Duodenal mucosa (tissue), 2 donors: ENCODE results near the gene ZNF443.
"Not testable (repeated sequence)": the region's sequence is repeated elsewhere in the genome, so short reads cannot be mapped to it uniquely, and the experiment has no call there.

Experiments used
- H3K27ac ChIP-seq: one replicate; pipeline ENCODE4 v1.7.0; 2013; ENCODE audit warnings: low read depth, low read length
- H3K27me3 ChIP-seq, 2 donors: one replicate each; pipeline ENCODE4 v1.7.0; 2013; ENCODE audit warnings: low read length in 2 of 2, control low read depth in 1 of 2; ENCODE audit not compliant: insufficient read depth in 2 of 2, control insufficient read depth in 1 of 2
- H3K36me3 ChIP-seq, 2 donors: one replicate each; pipeline ENCODE4 v1.7.0; 2013; ENCODE audit warnings: low read length in 2 of 2, control low read depth in 1 of 2; ENCODE audit not compliant: insufficient read depth in 2 of 2, control insufficient read depth in 1 of 2
- H3K4me1 ChIP-seq, 2 donors: one replicate each; pipeline ENCODE4 v1.7.0; 2013; ENCODE audit warnings: low read length in 2 of 2, control low read depth in 1 of 2; ENCODE audit not compliant: insufficient read depth in 2 of 2, control insufficient read depth in 1 of 2
- H3K4me3 ChIP-seq, 2 donors: one replicate each; pipeline ENCODE4 v1.7.0; 2013; ENCODE audit warnings: low read length in 2 of 2, low read depth in 1 of 2
- H3K9ac ChIP-seq, 2 donors: one replicate each; pipeline ENCODE4 v1.7.0; 2013; ENCODE audit warnings: low read length in 2 of 2, low read depth in 1 of 2
- H3K9me3 ChIP-seq, 2 donors: one replicate each; pipeline ENCODE4 v1.7.0; 2013; ENCODE audit warnings: low read length in 2 of 2, control low read depth in 1 of 2; ENCODE audit not compliant: control insufficient read depth in 1 of 2

The ZNF443 gene

GRCh38 chr19:12425236-12425887 lies 15.5 kb downstream of the ZNF443 start:
- peaks cover 4 to 13% of the 10 kb centered on the region in 2 donors for H3K36me3 ChIP-seq
- H3K27ac ChIP-seq, result no peak overlapping the region
- H3K4me3 ChIP-seq, result no peak overlapping the region
- H3K4me1 ChIP-seq, result no peaks in the 10 kb centered on the region
- no peaks in the 10 kb centered on the region for H3K27me3 ChIP-seq
- peaks cover 17 to 21% of the 10 kb centered on the region in 2 donors for H3K9me3 ChIP-seq
- H3K9ac ChIP-seq, result no peak overlapping the region

- H3K4me1 ChIP-seq, H3K4me3 ChIP-seq, H3K27ac ChIP-seq, H3K9me3 ChIP-seq, H3K36me3 ChIP-seq, H3K27me3 ChIP-seq, H3K9ac ChIP-seq: not testable (repeated sequence)
These were observed 23.5 kb downstream of the ZNF443 start for GRCh38 chr19:12417273-12417672.

GRCh38 chr19:12411893-12412292 lies 28.9 kb downstream of the ZNF443 start:
- Histone ChIP-seq H3K27ac (no peak overlapping the region), H3K27me3 (no peaks in the 10 kb centered on the region), H3K4me1 (no peaks in the 10 kb centered on the region), H3K4me3 (no peak overlapping the region), H3K9ac (no peak overlapping the region), H3K36me3 (no peaks in the 10 kb centered on the region), H3K9me3 (peaks cover 0 to 5% of the 10 kb centered on the region in 2 donors)

- no peaks in the 10 kb centered on the region for H3K9me3 ChIP-seq
- H3K4me3 ChIP-seq, result peak within 1 kb of the TSS; percentile 78 to 84
- H3K9ac ChIP-seq, result peak within 1 kb of the TSS; percentile 51 to 76
- H3K27me3 ChIP-seq, result no peaks in the 10 kb centered on the region
- H3K4me1 ChIP-seq, result no peaks in the 10 kb centered on the region
- no peaks in the 10 kb centered on the region for H3K36me3 ChIP-seq
- peak within 1 kb of the TSS; percentile 66 for H3K27ac ChIP-seq
These were observed 40.0 kb downstream of the ZNF443 start, which contains the start of gene ZNF799 for GRCh38 chr19:12400633-12401502. ZNF799 (minus strand) TSS chr19:12401271; CDS start chr19:12401070, 201 bp downstream.

- H3K9ac ChIP-seq, result peak overlapping the region; percentile 51 to 76
- peak overlapping the region; percentile 66 for H3K27ac ChIP-seq
- H3K4me1 ChIP-seq, H3K36me3 ChIP-seq, H3K27me3 ChIP-seq, H3K9me3 ChIP-seq: not testable (repeated sequence)
- H3K4me3 ChIP-seq, result peak overlapping the region; percentile 78 to 84
These were observed 40.8 kb downstream of the ZNF443 start for GRCh38 chr19:12399901-12400632.

- peaks cover 22 to 26% of the 10 kb centered on the region in 2 donors for H3K9me3 ChIP-seq
- H3K4me1 ChIP-seq, H3K27ac ChIP-seq, H3K27me3 ChIP-seq, H3K9ac ChIP-seq, H3K4me3 ChIP-seq: not testable (repeated sequence)
- peaks cover 9 to 39% of the 10 kb centered on the region in 2 donors for H3K36me3 ChIP-seq
These were observed 49.7 kb downstream of the ZNF443 start for GRCh38 chr19:12391148-12391547.

- H3K4me3 ChIP-seq, result not testable (repeated sequence)
- peaks cover 8 to 30% of the 10 kb centered on the region in 2 donors for H3K36me3 ChIP-seq
These were observed 54.5 kb downstream of the ZNF443 start for GRCh38 chr19:12386365-12386764.

GRCh38 chr19:12380444-12380737 lies 60.4 kb downstream of the ZNF443 start:
- no peak overlapping the region for H3K27ac ChIP-seq
- peaks cover 7 to 14% of the 10 kb centered on the region in 2 donors for H3K36me3 ChIP-seq
- no peak overlapping the region for H3K4me3 ChIP-seq
- H3K9ac ChIP-seq, result no peak overlapping the region
- peaks cover 31 to 50% of the 10 kb centered on the region in 2 donors for H3K9me3 ChIP-seq
- no peaks in the 10 kb centered on the region for H3K27me3 ChIP-seq
- H3K4me1 ChIP-seq, result no peaks in the 10 kb centered on the region

More at GRCh38 chr19:12386365-12386764, 54.5 kb downstream of the ZNF443 start:
- H3K27me3 ChIP-seq, H3K9ac ChIP-seq, H3K4me1 ChIP-seq, H3K27ac ChIP-seq: not testable (repeated sequence)
- peaks cover 25 to 28% of the 10 kb centered on the region in 2 donors for H3K9me3 ChIP-seq

GRCh38 chr19:12379732-12380443 lies 60.9 kb downstream of the ZNF443 start:
- Histone ChIP-seq H3K36me3 (peaks cover 7 to 14% of the 10 kb centered on the region in 2 donors), H3K4me1 (no peaks in the 10 kb centered on the region), H3K9ac (no peak overlapping the region), H3K9me3 (peaks cover 31 to 50% of the 10 kb centered on the region in 2 donors), H3K27me3 (no peaks in the 10 kb centered on the region), H3K27ac (no peak overlapping the region), H3K4me3 (no peak overlapping the region)
